Stimulated activated CD4-positive, alpha-beta T cell treated with anti-CD3 and anti-CD28 coated beads, Interleukin-1b, Interleukin-23, amount 100 ng/mL, for 24 hours (primary cell): Measurements from ENCODE around the gene FBXL5.

Source experiments
- DNase-seq, 4 experiments: peaks; one replicate each; pipeline ENCODE4 v3.0.0-alpha.2; 2020; ENCODE audit warnings: low read depth in 4 of 4, low spot score in 1 of 4

The FBXL5 gene

GRCh38 chr4:15655223-15656037, at the start of gene FBXL5:
Gene FBXL5 (minus strand): TSS chr4:15655357. CDS start chr4:15655287, 70 bp downstream.
- peak; percentile 50 to 73 (median 57) for DNase-seq

- DNase-seq: no peak
Observed at GRCh38 chr4:15704129-15704528, 49.0 kb upstream of the FBXL5 start.

GRCh38 chr4:15703439-15703838, 48.3 kb upstream of the FBXL5 start:
- DNase-seq: no peak

GRCh38 chr4:15702941-15703403, 47.8 kb upstream of the FBXL5 start, which contains the start of gene BST1:
Gene BST1 (plus strand): TSS chr4:15703065. CDS start chr4:15703145, 80 bp downstream.
- peak; percentile 4 to 32 (median 26) for DNase-seq

GRCh38 chr4:15696866-15697265, 41.7 kb upstream of the FBXL5 start:
- DNase-seq: no peak

GRCh38 chr4:15695729-15696128, 40.6 kb upstream of the FBXL5 start:
- no peak for DNase-seq

- DNase-seq: no peak
Observed at GRCh38 chr4:15695240-15695699, 40.1 kb upstream of the FBXL5 start.

GRCh38 chr4:15694431-15694830, 39.3 kb upstream of the FBXL5 start:
- no peak for DNase-seq

GRCh38 chr4:15692602-15693001, 37.4 kb upstream of the FBXL5 start:
- DNase-seq: no peak

GRCh38 chr4:15691346-15692135, 36.4 kb upstream of the FBXL5 start:
- no peak for DNase-seq

GRCh38 chr4:15690020-15690809, 35.1 kb upstream of the FBXL5 start:
- no peak for DNase-seq

- DNase-seq: no peak
Observed at GRCh38 chr4:15689540-15689939, 34.4 kb upstream of the FBXL5 start.

GRCh38 chr4:15688051-15688450, 32.9 kb upstream of the FBXL5 start:
- no peak for DNase-seq

- DNase-seq: no peak
Observed at GRCh38 chr4:15684498-15684897, 29.3 kb upstream of the FBXL5 start.

GRCh38 chr4:15683143-15683495, 28.0 kb upstream of the FBXL5 start:
- no peak for DNase-seq

- no peak for DNase-seq
Observed at GRCh38 chr4:15682242-15683142, 27.3 kb upstream of the FBXL5 start.

- DNase-seq: peak; percentile 95 to 99 (median 98)
Observed at GRCh38 chr4:15681372-15682241, 26.4 kb upstream of the FBXL5 start, which contains the start of gene FAM200B. Gene FAM200B (plus strand): TSS chr4:15681827. CDS start chr4:15686978, 5,151 bp downstream.

- DNase-seq: no peak
Observed at GRCh38 chr4:15681067-15681371, 25.9 kb upstream of the FBXL5 start.

- no peak for DNase-seq
Observed at GRCh38 chr4:15677507-15677988, 22.4 kb upstream of the FBXL5 start.
